Choroid plexus epithelial cell (primary cell): ENCODE measurements around the gene RAB11FIP2.
A peak's percentile ranks its signal among the peaks of the same experiment; 100 is the strongest.

Source experiments
- DNase-seq: peaks from one replicate; pipeline ENCODE4 v3.0.0-alpha.2; 2010; ENCODE audit warnings: low read depth
- H3K4me3 ChIP-seq: 2 replicates; pipeline ENCODE4 v1.5.1; 2011; ENCODE audit warnings: low read depth, mild to moderate bottlenecking, control low read depth, low read length, moderate library complexity
- TF ChIP-seq, protein P1 (sequence below): conservative IDR thresholded peaks from 2 replicates; pipeline ENCODE4 v1.5.1; 2011; ENCODE audit warnings: low read depth, mild to moderate bottlenecking, control low read depth, inconsistent platforms, low read length, moderate library complexity

RAB11FIP2 gene

DNA sequence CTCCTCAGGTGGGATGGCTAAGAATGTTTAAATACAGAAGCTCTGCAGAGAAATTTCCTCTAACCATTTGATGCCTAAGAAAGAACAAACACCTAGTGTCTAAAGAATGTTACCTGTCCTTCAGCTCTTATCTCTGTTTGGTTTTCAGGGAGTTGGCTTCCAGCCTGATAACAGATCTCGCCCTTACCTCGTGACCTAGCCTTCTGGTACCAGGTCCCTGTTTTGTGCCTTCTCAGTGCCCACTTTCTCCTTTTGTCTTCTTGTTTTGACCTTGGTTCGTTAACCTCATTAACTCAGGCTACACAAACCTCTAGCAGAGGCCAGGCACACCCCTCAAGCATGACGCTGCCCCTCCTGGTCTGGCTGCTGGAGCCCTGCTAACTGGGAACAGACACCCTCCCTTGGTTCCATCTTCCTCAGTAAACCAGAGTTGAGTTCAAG, 16.1 kb upstream of the RAB11FIP2 start:
- TF ChIP-seq, protein P1, sequence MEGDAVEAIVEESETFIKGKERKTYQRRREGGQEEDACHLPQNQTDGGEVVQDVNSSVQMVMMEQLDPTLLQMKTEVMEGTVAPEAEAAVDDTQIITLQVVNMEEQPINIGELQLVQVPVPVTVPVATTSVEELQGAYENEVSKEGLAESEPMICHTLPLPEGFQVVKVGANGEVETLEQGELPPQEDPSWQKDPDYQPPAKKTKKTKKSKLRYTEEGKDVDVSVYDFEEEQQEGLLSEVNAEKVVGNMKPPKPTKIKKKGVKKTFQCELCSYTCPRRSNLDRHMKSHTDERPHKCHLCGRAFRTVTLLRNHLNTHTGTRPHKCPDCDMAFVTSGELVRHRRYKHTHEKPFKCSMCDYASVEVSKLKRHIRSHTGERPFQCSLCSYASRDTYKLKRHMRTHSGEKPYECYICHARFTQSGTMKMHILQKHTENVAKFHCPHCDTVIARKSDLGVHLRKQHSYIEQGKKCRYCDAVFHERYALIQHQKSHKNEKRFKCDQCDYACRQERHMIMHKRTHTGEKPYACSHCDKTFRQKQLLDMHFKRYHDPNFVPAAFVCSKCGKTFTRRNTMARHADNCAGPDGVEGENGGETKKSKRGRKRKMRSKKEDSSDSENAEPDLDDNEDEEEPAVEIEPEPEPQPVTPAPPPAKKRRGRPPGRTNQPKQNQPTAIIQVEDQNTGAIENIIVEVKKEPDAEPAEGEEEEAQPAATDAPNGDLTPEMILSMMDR = no peak
- H3K4me3 ChIP-seq = no peak overlapping the region
- no peak for DNase-seq

DNA sequence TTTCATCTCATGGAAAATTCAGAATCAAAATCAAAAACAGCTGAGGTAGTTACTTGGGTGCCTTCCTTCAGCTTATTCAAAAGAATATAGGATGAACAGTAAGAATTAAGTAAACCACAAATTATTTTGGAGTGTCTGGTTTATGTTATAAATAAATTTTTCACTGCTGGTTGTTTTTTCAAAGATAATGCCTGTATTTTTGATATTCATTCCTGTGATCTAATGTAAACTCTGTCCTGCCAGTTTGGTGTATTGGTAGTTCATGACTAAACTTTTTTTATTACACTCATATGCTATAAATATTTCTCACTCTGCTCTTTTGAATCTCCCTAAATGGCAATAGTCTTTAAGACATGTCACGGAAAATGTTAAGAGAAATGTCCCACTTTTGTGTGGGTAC, 11.6 kb upstream of the RAB11FIP2 start:
- TF ChIP-seq, protein P1 = no peak
- DNase-seq = no peak
- H3K4me3 ChIP-seq = no peak overlapping the region

DNA sequence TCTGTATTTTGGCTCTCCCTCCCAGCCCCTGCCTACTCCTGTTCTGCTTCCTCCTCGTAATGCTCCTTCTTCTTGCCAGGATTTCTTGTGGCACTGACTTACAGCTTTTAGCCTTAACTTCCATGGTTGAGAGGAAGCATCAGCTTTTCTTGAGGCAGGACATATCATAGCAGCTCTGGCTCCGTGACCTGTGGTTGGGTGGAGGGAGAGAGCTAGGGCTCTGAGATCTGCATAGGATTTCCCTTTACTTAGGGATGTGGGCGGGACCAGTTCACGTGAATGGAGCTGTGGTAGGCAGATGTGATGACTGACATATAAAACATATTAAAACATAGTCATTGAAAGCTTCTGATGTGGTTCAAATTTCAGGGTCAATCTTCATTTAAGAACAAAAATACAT, 10.6 kb upstream of the RAB11FIP2 start:
- TF ChIP-seq, protein P1 = no peak
- no peak overlapping the region for H3K4me3 ChIP-seq
- DNase-seq = no peak

DNA sequence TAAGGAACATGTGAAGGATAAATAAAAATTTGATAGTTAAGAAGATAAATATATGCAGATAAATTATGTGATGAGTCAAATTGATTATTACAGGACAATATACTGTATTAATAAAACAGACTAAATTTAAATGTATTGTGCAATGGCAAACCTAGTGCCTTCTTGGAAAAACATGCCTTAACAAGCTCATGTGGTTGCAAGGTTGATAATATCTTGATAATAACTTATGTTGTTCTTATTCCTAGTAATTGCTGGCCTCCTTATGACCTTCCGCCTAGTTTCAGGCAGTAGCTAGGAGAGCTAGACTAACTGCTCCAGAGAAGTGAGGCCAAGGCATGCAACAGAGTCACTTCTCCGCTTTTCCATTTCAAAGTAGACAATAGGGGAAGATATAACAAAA, 7.6 kb upstream of the RAB11FIP2 start:
- DNase-seq = no peak
- TF ChIP-seq, protein P1 = no peak
- H3K4me3 ChIP-seq = no peak overlapping the region

DNA sequence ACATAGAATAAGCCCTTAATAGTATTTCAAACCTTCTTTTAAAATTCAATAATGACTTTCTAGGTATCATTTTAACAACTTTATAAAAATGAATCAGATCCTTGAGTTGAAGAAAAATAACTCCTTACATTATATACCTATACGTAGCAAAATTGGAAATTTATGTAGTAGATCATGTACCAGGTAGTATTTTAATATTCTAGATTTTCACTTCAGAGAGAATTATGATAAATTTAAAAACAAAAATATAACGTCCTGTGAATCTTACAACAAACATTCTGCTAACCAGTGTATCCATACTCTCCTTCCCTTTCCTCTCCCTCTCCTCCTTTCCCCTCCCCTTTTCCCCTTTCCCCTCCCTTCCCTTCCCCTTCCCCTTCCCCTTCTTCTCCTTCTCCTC, 6.1 kb upstream of the RAB11FIP2 start:
- no peak for DNase-seq
- no peak overlapping the region for H3K4me3 ChIP-seq

DNA sequence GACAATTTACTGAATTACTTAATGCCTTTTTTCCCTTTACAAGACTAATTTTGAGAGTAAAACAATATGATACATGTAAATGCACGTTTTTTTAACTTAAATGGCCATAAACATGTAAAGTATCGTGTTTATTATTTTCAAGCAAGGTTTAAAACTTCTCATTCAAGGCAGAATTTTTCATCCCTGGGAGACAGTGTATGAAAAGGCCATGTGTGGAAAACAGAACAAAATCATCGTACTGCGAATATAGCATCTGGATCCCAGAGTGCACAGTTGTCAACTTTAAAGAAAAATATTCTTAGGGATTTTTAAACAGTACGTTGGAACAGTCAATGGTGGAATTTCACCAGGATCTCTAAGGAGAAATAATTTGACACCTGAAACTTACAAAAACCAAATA, 1.1 kb upstream of the RAB11FIP2 start:
- no peak overlapping the region for H3K4me3 ChIP-seq
- TF ChIP-seq, protein P1 = no peak
- DNase-seq = no peak

More for the DNA sequence above, 6.1 kb upstream of the RAB11FIP2 start:
- TF ChIP-seq, protein P1 = no peak

DNA sequence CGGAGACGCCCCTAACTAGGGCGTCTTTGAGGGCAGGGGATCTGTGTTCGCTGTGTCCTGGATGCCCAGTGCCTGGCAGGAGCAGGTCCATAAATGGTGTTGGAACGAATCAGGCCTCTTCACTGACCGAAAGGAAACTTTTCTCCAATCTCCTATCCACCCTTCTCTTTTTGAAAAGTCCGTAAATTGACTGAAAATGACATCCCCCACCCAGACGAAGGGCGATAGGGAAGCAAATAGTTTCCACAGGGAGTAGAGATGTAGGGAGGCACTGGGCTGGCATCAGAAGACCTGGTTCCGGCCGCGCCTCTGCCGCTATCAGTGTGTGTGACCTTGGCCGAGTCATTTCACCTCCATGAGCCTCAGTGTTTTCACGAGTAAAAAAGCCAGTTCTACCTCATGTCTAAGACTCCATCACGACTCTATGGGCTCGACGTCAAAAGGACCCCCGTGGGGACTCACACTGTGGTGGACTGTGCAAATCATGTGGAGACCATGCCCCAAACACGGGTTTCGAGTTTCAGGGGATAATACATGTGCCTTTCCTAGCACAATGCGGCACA, 497 bp upstream of the RAB11FIP2 start:
- peak overlapping the region; percentile 76 for H3K4me3 ChIP-seq
- DNase-seq = no peak
- TF ChIP-seq, protein P1 = no peak
